ENCODE results near the gene SAPCD1.
"Not testable (repeated sequence)": the region's sequence is repeated elsewhere in the genome, so short reads cannot be mapped to it uniquely, and the experiment has no call there.

The SAPCD1 gene

DNA sequence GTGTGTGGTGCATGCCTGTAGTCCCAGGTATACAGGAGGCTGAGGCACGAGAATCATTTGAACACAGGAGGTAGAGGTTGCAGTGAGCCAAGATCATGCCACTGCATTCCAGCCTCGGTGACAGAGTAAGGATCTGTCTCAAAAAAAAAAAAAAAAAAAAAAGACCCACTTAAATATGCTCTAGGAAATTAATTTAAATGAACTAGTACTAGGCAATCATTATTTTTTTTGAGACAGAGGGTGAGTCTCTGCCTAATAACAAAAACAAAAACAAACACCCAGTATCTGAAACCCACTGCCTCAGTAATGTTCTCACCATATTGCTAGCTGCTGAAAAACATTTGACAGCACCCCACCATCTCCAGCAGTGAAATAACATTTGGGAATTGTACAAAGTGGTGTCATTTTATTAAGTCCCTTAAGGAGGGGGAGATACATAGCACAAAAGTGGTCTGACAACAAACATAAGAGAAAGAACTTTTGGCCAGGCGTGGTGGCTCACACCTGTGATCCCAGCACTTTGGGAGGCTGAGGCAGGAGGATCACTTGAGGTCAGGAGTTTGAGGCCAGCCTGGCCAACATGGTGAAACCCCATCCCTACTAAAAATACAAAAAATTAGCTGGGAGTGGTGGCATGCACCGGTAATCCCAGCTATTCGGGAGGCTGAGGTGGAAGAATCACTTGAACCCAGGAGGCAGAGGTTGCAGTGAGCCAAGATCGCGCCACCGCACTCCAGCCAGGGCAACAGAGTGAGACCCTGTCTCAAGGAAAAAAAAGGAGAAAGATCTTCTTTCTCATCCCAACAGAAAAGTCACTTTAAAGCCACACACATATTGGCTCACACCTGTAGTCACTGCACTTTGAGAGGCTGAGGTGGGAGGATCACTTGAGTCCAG, 38.8 kb downstream of the SAPCD1 start:
- DNase-seq (ENCODE audit: low spot score) = not testable (repeated sequence)

DNA sequence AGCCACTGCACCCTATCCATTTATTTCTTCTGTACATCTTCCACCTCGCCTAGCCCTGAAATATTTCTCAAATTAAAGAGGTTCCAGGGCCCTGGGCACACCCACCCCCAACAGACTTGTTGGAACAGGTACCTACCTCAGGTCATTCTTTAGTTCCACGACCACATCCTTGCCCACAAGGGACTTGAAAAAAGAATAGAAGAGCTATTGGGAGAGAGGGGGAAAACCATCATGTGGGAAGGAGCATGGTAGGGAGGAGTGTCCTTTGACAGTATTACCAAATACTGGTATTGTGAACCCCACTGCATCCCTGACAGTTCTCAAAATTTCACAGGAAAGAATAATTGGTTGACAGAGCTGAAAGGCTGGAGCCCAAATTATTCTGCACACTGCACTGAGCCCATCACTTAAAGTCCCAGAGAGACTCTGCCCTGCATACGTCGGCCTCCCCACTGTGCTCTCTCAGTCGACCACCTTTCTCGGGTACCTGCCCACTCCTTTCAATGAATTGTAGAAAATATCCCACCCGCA, 43.5 kb downstream of the SAPCD1 start:
- DNase-seq (ENCODE audit: low spot score) = no peak

DNA sequence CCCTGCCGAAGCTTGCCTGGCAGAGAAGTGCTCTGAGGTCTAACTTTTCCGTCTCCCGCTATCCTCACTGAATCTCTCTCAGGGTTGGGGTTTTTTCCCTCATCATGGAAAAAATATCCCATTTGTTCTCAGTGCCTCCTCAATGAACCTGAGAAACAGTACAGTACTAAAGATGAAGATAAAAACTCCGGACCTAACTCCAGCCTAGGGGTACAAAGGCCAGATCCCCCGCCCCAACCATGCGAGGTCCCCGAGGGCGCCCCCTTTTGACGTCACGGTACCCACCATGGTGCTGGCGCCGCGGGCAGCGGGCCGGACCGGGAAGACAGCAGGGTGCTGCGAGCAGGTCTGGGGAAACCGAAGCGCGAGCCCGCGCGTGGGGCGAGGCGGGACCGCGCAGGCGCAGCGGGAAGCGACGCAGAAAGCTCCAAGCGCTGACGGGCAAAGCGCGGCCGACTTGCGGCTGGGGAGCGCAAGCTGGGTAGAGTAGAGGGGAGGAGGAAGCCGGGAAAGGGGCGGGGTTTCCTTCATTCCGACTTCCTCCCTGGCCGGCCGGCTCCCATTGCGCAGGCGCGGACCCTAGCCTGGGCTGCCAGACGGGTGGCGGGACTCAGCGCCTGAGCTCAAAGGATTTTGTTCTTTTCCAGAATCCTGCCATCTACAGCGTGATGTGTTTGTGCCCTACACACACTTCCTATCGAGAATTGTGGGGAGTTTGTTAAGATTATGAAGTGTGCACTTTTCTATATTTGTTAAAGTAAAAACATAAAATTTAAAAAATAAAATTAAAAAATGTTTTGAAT, 44.2 kb downstream of the SAPCD1 start, which contains the start of gene LSM2:
LSM2 (minus strand) TSS at position 497 of the 803 bp plus-strand sequence; CDS start at position 288, 209 bp downstream.
- peak; percentile 95 for DNase-seq (ENCODE audit: low spot score)

DNA sequence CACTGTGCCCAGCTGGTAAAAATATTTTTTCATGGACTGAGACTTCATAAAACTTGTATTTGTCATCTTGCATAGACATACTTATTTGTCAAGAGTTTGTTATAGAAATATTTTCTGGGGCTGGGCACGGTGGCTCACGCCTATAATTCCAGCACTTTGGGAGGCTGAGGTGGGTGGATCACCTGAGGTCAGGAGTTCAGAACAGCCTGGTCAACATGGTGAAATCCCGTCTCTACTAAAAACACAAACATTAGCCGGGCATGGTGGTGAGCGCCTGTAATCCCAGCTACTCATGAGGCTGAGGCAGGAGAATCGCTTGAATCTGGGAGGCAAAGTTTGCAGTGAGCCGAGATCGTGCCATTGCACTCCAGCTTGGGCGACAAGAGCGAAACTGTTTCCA, 46.1 kb downstream of the SAPCD1 start:
- DNase-seq (ENCODE audit: low spot score) = not testable (repeated sequence)

GRCh38 chr6:31811645-31812044, 49.2 kb downstream of the SAPCD1 start:
- DNase-seq (ENCODE audit: low spot score) = no peak

DNA sequence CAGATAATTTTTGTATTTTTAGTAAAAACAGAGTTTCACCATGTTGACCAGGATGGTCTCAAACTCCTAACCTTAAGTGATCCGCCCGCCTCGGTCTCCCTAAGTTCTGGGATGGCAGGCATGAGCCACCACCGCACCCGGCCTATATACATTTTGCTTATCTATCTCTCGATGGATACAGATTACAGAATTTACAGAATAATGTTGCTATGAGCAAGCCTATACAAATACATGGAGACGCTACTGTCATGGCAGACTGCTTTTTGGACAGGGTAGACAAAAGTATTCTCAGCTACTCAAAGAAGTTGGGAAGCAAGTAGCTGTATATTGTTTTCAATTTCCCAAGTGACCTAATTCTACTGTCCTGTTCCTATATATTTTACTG, 51.0 kb downstream of the SAPCD1 start:
- no peak for DNase-seq (ENCODE audit: low spot score)

Data from HuH-7 (cell line).